Hindlimb muscle (tissue), 1 donor: ENCODE measurements around the gene TK2. TPM values are rescaled to one million over a fixed set of nuclear protein-coding genes. Genes with fewer than 3 reads are reported as not detected.

ENCODE experiments used
- DNase-seq: peaks from one replicate; pipeline ENCODE4 v3.0.0-alpha.2; 2013
- polyA plus RNA-seq: library from polyadenylated mRNA; unstranded; fragments of 120-200 nt; gene quantifications from one replicate; pipeline ENCODE4 v1.2.1, GENCODE V29; 2013; ENCODE audit not compliant: insufficient read length

TK2 gene
- polyA plus RNA-seq, 1 donor: 15.7 TPM

GRCh38 chr16:66544016-66544757 lies 5.7 kb downstream of the TK2 start:
- DNase-seq: no peak

GRCh38 chr16:66543541-66543940 lies 6.4 kb downstream of the TK2 start:
- DNase-seq: no peak

GRCh38 chr16:66542396-66542795 lies 7.5 kb downstream of the TK2 start:
- DNase-seq: no peak

GRCh38 chr16:66541388-66542355 lies 8.2 kb downstream of the TK2 start:
- no peak for DNase-seq

- no peak for DNase-seq
Measured at GRCh38 chr16:66539623-66540469, 10.1 kb downstream of the TK2 start.

- no peak for DNase-seq
Measured at GRCh38 chr16:66538910-66539309, 11.0 kb downstream of the TK2 start.

GRCh38 chr16:66537236-66537635 lies 12.7 kb downstream of the TK2 start:
- no peak for DNase-seq

- DNase-seq: no peak
Measured at GRCh38 chr16:66536525-66536924, 13.4 kb downstream of the TK2 start.

GRCh38 chr16:66534376-66534799 lies 15.5 kb downstream of the TK2 start:
- no peak for DNase-seq

GRCh38 chr16:66529475-66529874 lies 20.4 kb downstream of the TK2 start:
- no peak for DNase-seq

- no peak for DNase-seq
Measured at GRCh38 chr16:66528294-66528693, 21.6 kb downstream of the TK2 start.

- DNase-seq: no peak
Measured at GRCh38 chr16:66525396-66526180, 24.3 kb downstream of the TK2 start.

- DNase-seq: no peak
Measured at GRCh38 chr16:66524601-66525164, 25.2 kb downstream of the TK2 start.

- DNase-seq: no peak
Measured at GRCh38 chr16:66523861-66524354, 26.0 kb downstream of the TK2 start.

GRCh38 chr16:66522816-66523590 lies 26.9 kb downstream of the TK2 start:
- DNase-seq: no peak

- DNase-seq: no peak
Measured at GRCh38 chr16:66521951-66522771, 27.8 kb downstream of the TK2 start.

GRCh38 chr16:66521252-66521713 lies 28.6 kb downstream of the TK2 start:
- DNase-seq: no peak

GRCh38 chr16:66520406-66521170 lies 29.3 kb downstream of the TK2 start:
- DNase-seq: no peak
